NCI-H2107 treated with DMSO at 0.1 percent for 48 hours (cell line): ENCODE measurements around the gene ATP4A.

ENCODE experiments used
- DNase-seq: peaks from one replicate; lab custom pipeline; 2025; ENCODE audit not compliant: unreplicated experiment; lab: John Stamatoyannopoulos, UW

ATP4A gene

DNA sequence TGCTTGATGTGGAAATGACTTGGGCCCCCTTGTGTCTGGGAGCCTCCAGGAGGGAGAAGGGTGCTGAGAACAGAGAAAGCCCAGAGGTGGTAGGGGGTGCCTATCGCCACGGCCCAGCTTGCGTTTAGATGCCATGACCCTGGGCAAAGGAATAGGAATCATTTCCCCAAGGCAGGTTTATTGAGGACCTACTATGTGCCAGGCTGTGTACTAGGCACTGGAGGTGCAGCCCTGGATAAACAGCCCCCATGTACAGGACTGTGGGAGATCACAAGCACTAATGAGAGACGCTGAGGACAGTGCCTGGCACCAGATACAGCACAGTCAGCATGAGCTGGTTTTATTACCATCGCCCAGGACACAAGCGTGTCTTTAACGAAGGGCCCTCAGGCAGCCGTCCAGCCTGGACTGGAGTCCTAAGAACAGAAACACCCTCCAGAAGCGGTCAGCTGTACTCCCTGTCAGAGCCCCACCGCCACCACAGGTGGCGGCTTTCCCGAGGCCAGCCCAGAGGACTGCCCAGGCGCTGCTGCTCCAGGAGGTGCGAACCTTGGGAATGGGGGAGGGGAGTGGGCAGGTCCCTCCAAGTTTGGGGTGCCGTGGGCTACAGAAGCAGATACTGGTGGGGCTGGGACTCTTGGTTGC, 13.5 kb downstream of the ATP4A start:
- DNase-seq: no peak

DNA sequence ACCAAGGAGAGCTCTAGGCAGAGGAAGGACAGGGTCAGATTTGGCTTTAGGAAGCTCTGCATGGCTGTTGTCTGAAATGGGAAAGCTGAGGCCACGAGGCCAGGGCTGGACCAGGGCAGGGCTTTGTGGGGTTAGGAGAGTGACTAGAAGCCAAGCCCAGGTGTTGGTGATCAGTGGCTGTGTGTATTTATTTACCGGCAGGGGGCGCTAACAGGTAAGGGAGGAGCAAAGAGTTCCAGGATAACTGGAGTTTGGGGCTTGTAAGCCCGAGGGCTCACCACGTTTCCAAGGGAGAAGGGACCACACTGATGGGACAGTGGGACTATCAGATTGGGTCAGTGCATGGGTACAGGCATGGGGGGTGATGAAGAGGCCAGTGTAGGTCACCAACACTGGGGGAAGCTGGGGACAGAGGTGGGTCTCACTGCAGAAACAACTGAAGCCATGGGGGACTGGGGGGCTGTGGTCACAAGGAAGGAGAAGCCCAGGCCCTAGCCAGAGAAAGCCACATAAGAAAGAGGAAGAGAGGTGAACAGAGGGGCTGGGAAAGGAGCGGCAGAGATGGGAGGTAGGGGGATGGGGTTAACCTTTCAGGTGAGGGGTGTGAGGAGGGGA, 14.2 kb downstream of the ATP4A start:
- peak; percentile 44 for DNase-seq

DNA sequence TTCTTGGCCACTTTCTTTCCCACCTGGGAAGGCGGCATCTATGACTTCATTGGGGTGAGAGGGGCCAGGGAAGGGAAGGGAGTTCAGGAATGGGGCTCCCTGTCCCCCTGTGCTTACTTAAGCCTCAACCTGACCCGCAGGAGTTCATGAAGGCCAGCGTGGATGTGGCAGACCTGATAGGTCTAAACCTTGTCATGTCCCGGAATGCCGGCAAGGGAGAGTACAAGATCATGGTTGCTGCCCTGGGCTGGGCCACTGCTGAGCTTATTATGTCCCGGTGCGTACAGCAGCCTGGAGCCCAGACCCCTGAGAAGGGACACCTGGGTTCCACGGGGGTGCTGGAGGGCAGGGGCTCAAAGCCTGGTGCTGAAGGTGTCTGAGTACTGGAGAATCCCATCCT, 16.9 kb downstream of the ATP4A start:
- DNase-seq: no peak

DNA sequence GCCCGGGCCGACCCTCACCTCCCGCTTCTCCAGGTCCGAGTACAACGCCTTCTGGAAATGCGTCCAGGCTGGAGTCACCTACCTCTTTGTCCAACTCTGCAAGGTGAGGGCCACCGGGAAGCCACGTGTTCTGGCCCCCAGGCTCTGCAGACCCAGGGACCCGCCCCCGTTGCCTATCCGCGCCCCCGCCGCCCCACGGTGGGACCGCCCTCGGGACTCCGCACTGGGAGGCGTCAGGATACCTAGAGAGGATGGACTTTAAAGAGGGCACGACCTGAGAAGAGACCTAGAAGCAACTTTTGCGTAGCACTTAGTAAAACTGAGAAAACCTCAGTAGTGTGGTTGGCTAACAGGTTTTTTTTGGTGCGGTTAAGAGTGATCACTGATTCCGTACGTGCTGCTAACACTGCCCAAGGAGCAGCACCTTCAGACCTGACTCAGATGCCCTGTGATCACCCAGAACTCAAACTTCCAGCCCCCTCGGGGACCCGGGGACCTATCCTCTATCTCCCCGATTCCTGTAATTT, 17.5 kb downstream of the ATP4A start:
- DNase-seq: no peak

DNA sequence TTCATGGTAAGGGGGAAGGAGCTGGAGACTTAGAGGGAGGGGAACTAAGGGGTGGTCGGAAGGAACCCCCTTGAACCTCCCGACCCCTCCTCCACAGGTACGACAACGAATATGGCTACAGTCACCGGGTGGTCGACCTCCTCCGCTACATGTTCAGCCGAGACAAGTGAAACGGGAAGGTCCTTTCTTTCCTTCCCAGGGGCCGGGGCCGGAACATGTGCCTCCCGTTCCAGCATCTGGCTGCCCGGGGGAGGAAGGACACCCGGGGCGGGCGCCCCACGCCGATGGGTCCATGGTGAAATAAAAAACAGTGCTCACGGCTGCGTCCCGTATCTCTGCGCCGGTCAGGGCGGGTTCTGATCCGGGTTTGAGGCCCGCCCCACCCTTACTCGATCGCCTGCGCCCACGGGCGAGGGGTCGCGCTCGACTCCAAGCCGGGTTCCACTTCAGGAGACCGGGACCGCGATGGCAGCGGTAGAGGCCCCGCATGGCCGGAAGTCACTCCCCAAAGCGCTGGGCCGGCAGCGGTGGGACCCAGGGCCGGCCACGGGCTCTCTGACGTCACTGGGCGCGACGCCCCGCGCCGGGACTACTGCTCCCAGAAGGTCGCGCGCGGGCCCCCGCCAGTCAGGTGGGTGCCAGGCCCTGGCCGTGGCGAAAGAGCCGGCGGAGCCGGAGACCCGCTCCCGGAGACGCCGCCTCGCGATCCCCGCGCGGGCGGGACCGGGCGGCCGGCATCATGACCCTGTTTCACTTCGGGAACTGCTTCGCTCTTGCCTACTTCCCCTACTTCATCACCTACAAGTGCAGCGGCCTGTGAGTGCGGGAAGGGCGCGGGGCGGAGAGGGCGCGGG, 18.2 kb downstream of the ATP4A start, which contains the start of gene TMEM147:
TMEM147 (plus strand) TSS at position 626 of the 854 bp plus-strand sequence; CDS start at position 740, 114 bp downstream.
- peak; percentile 29 for DNase-seq

DNA sequence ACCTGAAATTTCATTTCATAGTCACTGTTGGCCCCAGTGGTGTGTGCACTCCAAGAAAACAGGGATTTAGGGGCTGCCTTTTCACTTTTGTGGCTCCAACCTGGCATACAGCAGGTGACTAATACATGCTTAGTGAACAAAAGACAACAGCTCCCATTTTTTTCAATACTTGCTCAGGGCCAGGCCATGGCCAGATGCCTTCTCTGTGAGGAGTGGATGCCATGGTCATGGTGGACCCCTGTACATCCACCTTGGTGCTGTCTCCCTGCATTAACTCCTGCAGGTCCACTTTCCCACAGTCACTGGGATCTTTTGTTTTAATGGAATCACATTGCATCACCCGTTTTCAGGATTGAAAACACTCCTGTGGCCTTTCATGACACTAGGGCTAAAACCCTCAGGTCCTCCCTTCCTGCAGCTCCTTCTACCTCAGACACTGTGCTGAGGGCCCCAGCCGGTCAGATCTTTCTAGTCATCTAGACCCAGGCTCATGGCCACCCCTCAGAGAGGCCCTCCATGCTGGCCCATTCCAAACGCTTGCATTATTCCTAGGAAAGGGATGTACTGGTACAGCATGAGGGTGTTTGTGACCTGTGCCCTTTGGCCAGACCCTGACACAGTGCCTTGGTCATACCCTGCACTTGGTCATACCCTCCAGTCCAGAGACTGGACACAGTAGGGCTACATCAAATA, 19.2 kb downstream of the ATP4A start:
- no peak for DNase-seq

DNA sequence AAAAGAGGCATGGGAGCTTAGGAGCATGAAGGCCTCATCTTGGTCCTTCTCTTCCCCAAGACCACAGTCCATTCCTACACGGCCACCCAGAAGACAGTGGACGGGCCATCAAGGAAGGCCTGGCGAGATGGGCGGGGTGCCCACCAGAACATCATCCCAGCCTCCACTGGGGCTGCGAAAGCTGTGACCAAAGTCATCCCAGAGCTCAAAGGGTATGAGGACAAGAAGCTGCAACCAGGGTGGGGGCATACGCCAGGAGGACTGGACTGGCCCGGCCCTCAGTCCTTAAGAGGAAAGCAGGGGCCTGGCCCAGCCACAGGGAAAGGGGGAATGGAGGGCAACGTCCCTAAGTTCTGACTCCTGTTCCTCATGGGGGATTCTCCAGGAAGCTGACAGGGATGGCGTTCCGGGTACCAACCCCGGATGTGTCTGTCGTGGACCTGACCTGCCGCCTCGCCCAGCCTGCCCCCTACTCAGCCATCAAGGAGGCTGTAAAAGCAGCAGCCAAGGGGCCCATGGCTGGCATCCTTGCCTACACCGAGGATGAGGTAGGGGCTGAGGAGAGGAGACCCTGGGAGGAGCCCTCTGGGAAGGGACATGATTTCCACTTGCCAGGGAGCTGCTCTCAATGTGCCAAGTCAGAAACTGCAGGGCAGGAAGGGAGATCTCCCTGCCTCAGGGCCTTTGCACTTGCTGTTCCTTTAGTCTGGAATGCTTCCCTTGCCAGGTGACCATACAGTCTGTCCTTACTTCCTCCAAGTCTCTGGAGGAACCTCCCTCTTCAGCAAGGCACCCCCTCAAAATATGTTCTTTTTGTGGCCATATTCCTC, 20.0 kb downstream of the ATP4A start:
- no peak for DNase-seq

DNA sequence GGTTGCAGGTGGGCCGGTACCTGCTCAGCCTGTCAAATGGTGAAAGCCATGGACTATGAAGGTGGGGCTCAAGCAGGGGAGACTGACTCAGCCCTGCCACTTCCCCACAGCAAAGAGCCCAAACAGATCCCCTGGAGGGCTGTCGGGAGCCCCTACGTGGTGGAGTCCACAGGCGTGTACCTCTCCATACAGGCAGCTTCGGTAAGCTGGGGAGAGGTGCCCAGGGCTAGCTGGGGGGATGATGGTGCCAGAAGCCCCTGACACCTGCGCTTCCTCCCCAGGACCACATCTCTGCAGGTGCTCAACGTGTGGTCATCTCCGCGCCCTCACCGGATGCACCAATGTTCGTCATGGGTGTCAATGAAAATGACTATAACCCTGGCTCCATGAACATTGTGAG, 21.2 kb downstream of the ATP4A start:
- no peak for DNase-seq

DNA sequence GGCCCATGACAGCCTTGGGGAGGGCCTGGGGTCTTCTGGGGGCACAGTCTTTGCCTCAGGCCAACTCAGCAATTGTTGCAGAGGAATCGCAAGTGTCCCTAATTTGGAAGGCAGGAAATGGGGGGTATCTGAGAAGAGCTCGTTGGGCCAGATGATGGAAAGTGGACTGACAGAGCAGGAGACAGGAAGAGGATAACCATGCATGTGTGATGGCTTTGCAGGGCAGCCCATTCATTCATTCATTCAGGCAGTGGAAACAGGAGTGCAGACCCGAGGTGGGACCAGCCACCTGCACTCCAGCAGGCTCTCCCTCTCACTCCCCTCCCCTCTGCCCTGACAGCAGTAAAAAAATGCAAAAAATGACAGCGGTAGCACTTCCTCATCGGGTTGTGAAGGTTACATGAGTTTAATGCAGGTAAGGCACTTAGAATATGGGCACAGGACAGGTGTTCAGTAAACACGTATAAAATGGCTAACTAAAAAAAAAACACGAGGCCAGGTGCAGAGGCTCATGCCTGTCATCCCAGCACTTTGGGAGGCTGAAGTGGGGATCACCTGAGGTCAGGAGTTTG, 23.0 kb downstream of the ATP4A start:
- no peak for DNase-seq

DNA sequence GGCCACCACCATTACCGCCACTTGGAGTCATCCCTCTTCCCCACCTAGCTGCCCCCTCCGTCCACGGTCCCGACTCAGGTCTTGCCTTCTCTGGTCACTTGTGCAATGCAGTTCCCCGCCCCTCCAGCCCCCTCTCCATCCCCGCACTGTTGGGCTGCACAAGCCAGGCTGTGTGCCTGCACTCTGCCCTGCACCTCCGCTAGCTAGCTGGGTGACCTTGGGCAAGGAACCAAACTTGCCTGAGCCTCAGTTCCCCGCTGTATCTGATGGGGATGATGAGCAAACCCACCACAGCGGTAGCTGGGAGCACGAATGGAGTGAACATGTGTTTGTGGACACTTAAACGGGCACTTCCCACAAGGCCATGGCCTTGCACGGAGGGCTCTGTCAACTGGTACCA, 23.6 kb downstream of the ATP4A start:
- no peak for DNase-seq

DNA sequence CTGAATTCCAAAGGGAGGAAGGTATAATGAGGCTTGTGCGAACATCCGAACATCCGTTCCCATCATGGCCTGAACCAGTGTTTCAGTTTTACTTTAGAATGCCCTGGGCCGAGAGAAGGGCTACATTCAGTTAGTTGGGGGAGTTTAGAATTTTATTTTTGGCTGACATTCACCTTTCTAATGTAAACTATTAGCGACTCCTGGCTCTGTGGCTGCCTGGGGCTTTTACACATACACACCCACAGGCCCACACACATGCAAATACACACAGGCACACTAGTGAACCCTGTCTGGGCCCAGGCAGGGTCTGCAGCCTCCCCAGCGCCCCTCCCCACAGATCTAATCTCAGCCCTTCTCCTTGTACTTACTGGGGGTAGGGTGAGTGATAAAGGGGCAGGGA, 24.1 kb downstream of the ATP4A start:
- no peak for DNase-seq

DNA sequence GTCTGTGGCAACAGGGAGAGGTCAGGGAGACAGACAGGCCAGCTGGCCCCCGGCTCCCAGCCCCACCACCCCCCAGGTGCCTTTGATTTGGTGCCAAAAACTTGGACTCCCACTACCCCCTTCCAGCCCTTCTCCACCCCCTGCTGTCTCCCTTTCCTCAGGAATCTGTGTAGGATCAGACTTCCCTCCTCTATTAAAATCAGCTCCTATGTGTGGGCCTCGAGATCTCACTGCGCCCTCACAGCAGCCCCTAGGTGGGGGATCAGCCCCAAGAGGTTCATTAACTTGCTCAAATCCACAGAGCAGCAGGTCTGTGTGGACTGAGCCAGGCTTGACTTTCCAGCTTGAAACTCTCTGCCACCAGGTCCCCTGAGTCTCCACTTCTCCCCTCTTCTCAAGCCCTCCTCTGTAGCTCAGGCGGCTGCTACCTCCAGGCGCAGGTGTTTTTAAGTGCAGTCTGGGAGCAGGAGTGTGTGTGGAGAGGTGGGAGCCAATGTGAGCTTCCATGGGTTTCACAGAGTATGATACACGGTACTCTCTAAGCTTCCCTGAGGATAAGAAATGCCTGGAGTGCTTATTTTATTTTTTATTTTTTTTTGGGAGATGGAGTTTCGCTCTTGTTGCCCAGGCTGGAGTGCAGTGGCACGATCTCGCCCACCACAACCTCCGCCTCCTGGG, 28.5 kb downstream of the ATP4A start:
- peak; percentile 56 for DNase-seq

DNA sequence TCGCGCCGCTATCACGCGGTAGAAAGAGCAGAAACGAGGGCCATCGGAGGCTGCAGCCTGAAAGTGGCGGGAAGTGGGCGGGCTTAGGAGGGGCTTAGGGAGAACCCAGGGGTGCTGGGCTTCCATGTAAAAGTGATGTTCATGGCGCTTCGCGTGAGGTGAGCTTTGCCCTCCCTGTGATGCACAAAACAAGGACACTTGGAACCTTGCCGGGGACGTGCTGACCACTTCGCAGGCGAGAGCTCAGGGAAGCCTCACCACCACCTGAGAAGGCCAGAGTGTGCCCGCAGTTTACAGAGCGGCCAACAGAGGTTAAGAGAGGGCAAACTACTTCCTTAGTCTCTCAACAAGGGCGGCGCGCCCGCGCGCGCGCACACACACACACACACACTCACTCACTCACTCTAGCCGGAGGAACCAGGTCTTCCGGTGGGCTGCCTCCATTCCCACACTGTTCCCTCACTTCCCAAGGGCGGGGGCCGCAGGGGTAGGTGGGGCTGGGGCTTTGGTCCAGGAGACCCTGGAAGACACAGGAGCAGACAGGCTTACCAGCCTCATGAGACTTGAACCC, 29.6 kb downstream of the ATP4A start:
- no peak for DNase-seq

DNA sequence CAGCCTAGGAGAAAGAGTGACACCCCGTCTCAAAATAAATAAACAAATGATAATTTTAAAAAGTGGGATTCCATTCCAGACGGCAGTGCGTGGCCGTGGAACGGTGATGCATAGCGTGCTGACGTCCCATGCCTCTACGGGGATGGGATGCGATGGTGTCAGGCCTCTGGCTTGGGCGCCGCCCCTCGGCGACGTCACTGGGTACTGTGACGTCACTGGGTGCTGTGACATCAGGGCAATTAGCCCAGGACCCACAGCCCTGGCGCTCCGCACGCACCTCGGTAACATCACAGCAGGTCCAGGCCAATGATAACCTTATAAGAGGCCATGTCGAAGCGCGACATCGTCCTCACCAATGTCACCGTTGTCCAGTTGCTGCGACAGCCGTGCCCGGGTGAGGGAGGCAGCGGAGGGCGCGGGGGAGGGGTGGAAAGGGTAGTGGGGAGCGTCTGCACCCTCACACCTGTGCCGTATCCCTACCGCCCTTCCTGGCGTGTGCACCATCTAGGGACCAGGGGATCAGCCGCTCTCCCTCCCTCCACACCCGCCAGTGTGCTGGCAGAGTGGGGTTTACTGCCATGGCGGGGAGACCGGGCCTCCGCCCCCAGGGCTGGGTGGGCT, 30.1 kb downstream of the ATP4A start, which contains the start of gene GAPDHS:
GAPDHS (plus strand) TSS at position 256 of the 621 bp plus-strand sequence; CDS start at position 328, 72 bp downstream.
- no peak for DNase-seq

DNA sequence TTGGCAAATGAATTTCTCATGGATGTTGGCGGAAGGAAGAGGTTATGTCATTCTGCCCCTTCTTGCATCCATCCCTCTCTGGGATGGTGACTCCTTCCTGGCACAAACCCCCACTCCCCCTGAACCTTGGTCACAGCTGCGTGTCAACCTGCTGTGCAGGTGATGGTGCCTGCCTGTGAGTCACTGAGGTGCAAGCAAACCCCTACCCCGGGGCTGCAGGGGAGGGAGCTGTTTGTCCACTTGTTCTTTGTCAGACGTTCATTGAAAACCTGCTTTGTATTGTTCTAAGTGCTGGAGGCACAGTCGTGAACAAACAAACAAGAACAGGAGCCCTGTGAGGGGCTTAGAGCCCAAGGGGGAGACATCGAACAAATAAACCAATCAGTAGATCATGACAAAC, 32.2 kb downstream of the ATP4A start:
- no peak for DNase-seq

DNA sequence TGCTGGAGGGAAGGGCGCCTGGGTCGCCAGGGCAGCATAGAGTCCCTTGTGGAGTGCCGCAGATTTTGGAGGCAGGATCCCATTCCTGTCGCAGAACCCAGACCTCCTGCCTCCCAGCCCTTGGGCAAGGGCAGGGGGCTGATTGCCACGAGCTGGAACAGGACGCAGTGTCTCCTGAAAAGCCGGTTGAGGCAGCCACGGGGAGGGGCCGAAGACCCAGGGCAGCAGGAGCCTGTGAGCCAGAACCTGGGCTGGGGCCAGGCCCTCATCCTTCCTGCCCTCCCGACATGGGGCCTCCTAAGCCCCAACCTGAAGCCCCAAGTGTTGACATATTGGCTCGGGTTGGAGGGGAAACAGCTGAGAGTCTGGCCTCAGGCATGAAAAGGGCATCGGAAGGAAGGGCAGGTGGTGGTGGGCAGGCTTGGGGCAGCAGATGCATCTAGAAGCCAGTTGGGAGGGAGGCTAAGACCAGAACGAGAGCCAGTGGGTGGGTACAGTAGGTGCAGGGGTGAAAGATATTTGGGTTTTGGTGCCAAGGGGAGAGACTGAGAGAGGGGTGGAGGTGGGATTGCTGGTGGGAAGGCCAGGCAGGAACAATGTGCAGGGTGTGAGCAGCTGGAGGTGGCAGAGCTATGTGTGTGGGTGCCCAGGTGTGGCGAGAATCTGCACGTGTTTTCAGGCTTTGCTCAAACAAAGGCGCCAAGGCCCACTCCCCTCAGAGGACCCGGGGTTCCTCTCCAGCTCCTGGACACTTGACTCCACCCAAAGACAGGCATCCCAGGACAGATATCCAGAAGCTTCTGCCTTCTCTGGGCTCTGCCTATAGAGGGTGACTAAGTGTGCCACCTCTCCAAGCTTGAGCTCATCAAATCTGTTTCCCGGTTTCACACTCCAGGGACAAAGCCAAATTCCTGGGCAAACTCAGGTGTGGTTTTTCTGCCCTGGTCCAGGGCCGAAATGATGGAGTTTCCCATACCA, 33.9 kb downstream of the ATP4A start:
- no peak for DNase-seq
